H9 (cell line): ENCODE measurements around the gene ARHGEF38. TPM values are rescaled to one million over a fixed set of nuclear protein-coding genes. Genes with fewer than 3 reads are reported as not detected.

ENCODE experiments used
- DNase-seq: peaks from one replicate; pipeline ENCODE4 v3.0.0-alpha.2; 2017
- H2AFZ ChIP-seq: one replicate; pipeline ENCODE4 v1.6.1; 2013; ENCODE audit warnings: mild to moderate bottlenecking, low read length, control low read depth, moderate library complexity
- H2AK5ac ChIP-seq: 2 replicates; pipeline ENCODE4 v1.6.1; 2013; ENCODE audit warnings: low read length, control low read depth, mixed read lengths; ENCODE audit not compliant: insufficient read length
- H2BK120ac ChIP-seq: one replicate; pipeline ENCODE4 v1.6.1; 2013; ENCODE audit warnings: low read depth, mild to moderate bottlenecking, low read length, control low read depth, inconsistent platforms; ENCODE audit not compliant: poor library complexity, severe bottlenecking
- H2BK12ac ChIP-seq: 2 replicates; pipeline ENCODE4 v1.6.1; 2013; ENCODE audit warnings: low read length, control low read depth, mixed read lengths, low read depth; ENCODE audit not compliant: insufficient read length
- H2BK15ac ChIP-seq: 2 replicates; pipeline ENCODE4 v1.6.1; 2013; ENCODE audit warnings: low read depth, low read length, control low read depth
- H2BK20ac ChIP-seq: one replicate; pipeline ENCODE4 v1.6.1; 2013; ENCODE audit warnings: low read depth, mild to moderate bottlenecking, low read length, control low read depth, inconsistent platforms; ENCODE audit not compliant: poor library complexity, severe bottlenecking
- H2BK5ac ChIP-seq: 2 replicates; pipeline ENCODE4 v1.6.1; 2013; ENCODE audit warnings: low read length, control low read depth, mixed read lengths; ENCODE audit not compliant: insufficient read length
- H3K14ac ChIP-seq: 2 replicates; pipeline ENCODE4 v1.6.1; 2013; ENCODE audit warnings: low read length, control low read depth; ENCODE audit not compliant: insufficient read depth
- H3K18ac ChIP-seq: 2 replicates; pipeline ENCODE4 v1.6.1; 2013; ENCODE audit warnings: low read depth, mild to moderate bottlenecking, mixed read lengths, low read length, control low read depth; ENCODE audit not compliant: insufficient read length
- H3K23ac ChIP-seq: 2 replicates; pipeline ENCODE4 v1.6.1; 2013; ENCODE audit warnings: low read length, control low read depth, mixed read lengths, low read depth; ENCODE audit not compliant: insufficient read length
- H3K23me2 ChIP-seq: 2 replicates; pipeline ENCODE4 v1.6.1; 2013; ENCODE audit warnings: low read depth, mild to moderate bottlenecking, mixed read lengths, low read length, control low read depth; ENCODE audit not compliant: insufficient read length, poor library complexity, severe bottlenecking
- H3K27ac ChIP-seq: 2 replicates; pipeline ENCODE4 v1.5.1; 2013; ENCODE audit warnings: low read length, control low read depth, mixed read lengths, low read depth; ENCODE audit not compliant: insufficient read length
- H3K27me3 ChIP-seq: 2 replicates; pipeline ENCODE4 v1.6.1; 2013; ENCODE audit warnings: low read length, control low read depth, inconsistent platforms; ENCODE audit not compliant: insufficient read depth
- H3K4ac ChIP-seq: 2 replicates; pipeline ENCODE4 v1.6.1; 2013; ENCODE audit warnings: low read depth, mild to moderate bottlenecking, control low read depth, inconsistent platforms, low read length, moderate library complexity
- H3K4me1 ChIP-seq: 2 replicates; pipeline ENCODE4 v1.6.1; 2013; ENCODE audit warnings: low read length, control low read depth, inconsistent platforms; ENCODE audit not compliant: insufficient read depth
- H3K4me2 ChIP-seq: 2 replicates; pipeline ENCODE4 v1.6.1; 2013; ENCODE audit warnings: low read length, control low read depth, mixed read lengths; ENCODE audit not compliant: insufficient read length, insufficient read depth
- H3K56ac ChIP-seq: 2 replicates; pipeline ENCODE4 v1.6.1; 2013; ENCODE audit warnings: low read depth, mild to moderate bottlenecking, mixed read lengths, low read length, control low read depth; ENCODE audit not compliant: insufficient read length
- H3K79me1 ChIP-seq: 2 replicates; pipeline ENCODE4 v1.6.1; 2013; ENCODE audit warnings: low read depth, mild to moderate bottlenecking, moderate library complexity, low read length, control low read depth, inconsistent platforms; ENCODE audit not compliant: insufficient read depth, poor library complexity, severe bottlenecking
- H3K79me2 ChIP-seq: 2 replicates; pipeline ENCODE4 v1.6.1; 2013; ENCODE audit warnings: low read length, control low read depth, inconsistent platforms; ENCODE audit not compliant: insufficient read depth
- H3K9ac ChIP-seq: 2 replicates; pipeline ENCODE4 v1.6.1; 2013; ENCODE audit warnings: low read length, control low read depth, mixed read lengths; ENCODE audit not compliant: insufficient read length; ENCODE audit errors: extremely low read depth
- H3K9me3 ChIP-seq: one replicate; pipeline ENCODE4 v1.6.1; 2013; ENCODE audit warnings: low read depth, low read length, inconsistent platforms; ENCODE audit not compliant: control insufficient read depth
- H3T11ph ChIP-seq: one replicate; pipeline ENCODE4 v1.6.1; 2013; ENCODE audit warnings: mild to moderate bottlenecking, low read length, control low read depth, inconsistent platforms
- H4K20me1 ChIP-seq: one replicate; pipeline ENCODE4 v1.6.1; 2013; ENCODE audit not compliant: control insufficient read depth, insufficient read length, insufficient read depth
- H4K5ac ChIP-seq: 2 replicates; pipeline ENCODE4 v1.6.1; 2013; ENCODE audit warnings: low read depth, mild to moderate bottlenecking, mixed read lengths, low read length, control low read depth; ENCODE audit not compliant: insufficient read length
- H4K8ac ChIP-seq: replicated peaks from 2 replicates; pipeline ENCODE4 v1.6.1; 2013; ENCODE audit warnings: low read length, control low read depth, mixed read lengths, low read depth; ENCODE audit not compliant: insufficient read length
- H4K91ac ChIP-seq: 2 replicates; pipeline ENCODE4 v1.6.1; 2013; ENCODE audit warnings: low read depth, mild to moderate bottlenecking, moderate library complexity, mixed read lengths, low read length, control low read depth; ENCODE audit not compliant: insufficient read length
- H3K27ac Mint-ChIP-seq, 3 experiments: 2 replicates in 2 of 3; 3 replicates in 1 of 3; pipeline ENCODE4 v1.8.0; 2020 to 2021; ENCODE audit warnings: mixed read lengths in 3 of 3, mild to moderate bottlenecking in 1 of 3, moderate library complexity in 1 of 3
- H3K27me3 Mint-ChIP-seq: 2 replicates; pipeline ENCODE4 v1.8.0; 2021; ENCODE audit warnings: low read depth, mild to moderate bottlenecking, moderate library complexity, mixed read lengths
- H3K36me3 Mint-ChIP-seq, 3 experiments: 2 replicates in 2 of 3; 3 replicates in 1 of 3; pipeline ENCODE4 v1.8.0; 2020 to 2021; ENCODE audit warnings: low read depth in 3 of 3, mixed read lengths in 3 of 3; ENCODE audit not compliant: insufficient read depth in 1 of 3
- H3K4me1 Mint-ChIP-seq, 2 experiments: 2 replicates each; pipeline ENCODE4 v1.8.0; 2020; ENCODE audit warnings: mixed read lengths in 2 of 2
- H3K4me3 Mint-ChIP-seq, 2 experiments: 2 replicates in 1 of 2; 3 replicates in 1 of 2; pipeline ENCODE4 v1.8.0; 2020 to 2021; ENCODE audit warnings: mild to moderate bottlenecking in 2 of 2, mixed read lengths in 2 of 2, moderate library complexity in 1 of 2
- H3K9me3 Mint-ChIP-seq, 2 experiments: 2 replicates in 1 of 2; 3 replicates in 1 of 2; pipeline ENCODE4 v1.8.0; 2020; ENCODE audit warnings: mild to moderate bottlenecking in 2 of 2, mixed read lengths in 2 of 2, moderate library complexity in 1 of 2
- CTCF ChIP-seq: fragments of 200-600 bp; sonication (generic); conservative IDR thresholded peaks from 3 replicates; pipeline ENCODE4 v1.8.0; 2021; ENCODE audit warnings: antibody characterized with exemption, mild to moderate bottlenecking
- WGBS: extraction: QIAGEN DNeasy Blood & Tissue Kit; methylation state at CpG from one replicate; pipeline ENCODE4 v1.1.7; 2013; ENCODE audit warnings: missing lambda C conversion rate, low lambda C conversion rate, mixed read lengths; ENCODE audit not compliant: insufficient read length; ENCODE audit errors: extremely low coverage; 5-methylcytosine and 5-hydroxymethylcytosine counted together
- total RNA-seq: library from RNA; stranded (reverse); gene quantifications from 2 replicates; pipeline ENCODE4 v1.2.1, GENCODE V29; 2021

ARHGEF38 gene
- total RNA-seq, 1 experiment from 2014 or later = not detected

- no peak overlapping the region for H4K8ac ChIP-seq
These were observed 19.9 kb downstream of the ARHGEF38 start for GRCh38 chr4:105572296-105572695.

More at GRCh38 chr4:105572296-105572695, 19.9 kb downstream of the ARHGEF38 start:
- DNase-seq = no peak
- Histone ChIP-seq H3K79me2 (no peaks in the 10 kb centered on the region), H4K91ac (no peak overlapping the region), H3K27me3 (no peaks in the 10 kb centered on the region), H3K79me1 (no peaks in the 10 kb centered on the region), H3K4ac (no peak overlapping the region), H3K9me3 (no peaks in the 10 kb centered on the region), H3K23me2 (no peaks in the 10 kb centered on the region), H3K4me1 (no peaks in the 10 kb centered on the region), H2BK15ac (no peak overlapping the region), H2BK120ac (no peak overlapping the region), H2AK5ac (no peak overlapping the region), H3K18ac (no peak overlapping the region), H2BK5ac (no peak overlapping the region), H3K4me2 (no peak overlapping the region), H2BK12ac (no peak overlapping the region), H3K14ac (no peak overlapping the region), H2BK20ac (no peak overlapping the region), H3K56ac (no peak overlapping the region), H3K23ac (no peak overlapping the region), H4K20me1 (no peaks in the 10 kb centered on the region), H4K5ac (no peak overlapping the region), H3K27ac (no peak overlapping the region), H3T11ph (no peak overlapping the region), H2AFZ (no peak overlapping the region), H3K9ac (no peak overlapping the region)
- Mint-ChIP-seq H3K4me1 (no peaks in the 10 kb centered on the region), H3K27ac (no peak overlapping the region), H3K9me3 (no peaks in the 10 kb centered on the region), H3K36me3 (no peaks in the 10 kb centered on the region), H3K27me3 (peaks cover 76% of the 10 kb centered on the region), H3K4me3 (no peak overlapping the region)
- no peak for TF ChIP-seq CTCF
- no CpG with 5 or more reads among the region's 3 CpGs for WGBS
